H1 (cell line): Measurements from ENCODE around the gene FITM1. TPM values are rescaled to one million over a fixed set of nuclear protein-coding genes. Genes with fewer than 3 reads are reported as not detected.
A peak's percentile ranks its signal among the peaks of the same experiment; 100 is the strongest.

Source experiments
- CTCF ChIA-PET: fragments of 300-600 bp; sonication (Branson Sonifier 250); formaldehyde crosslinking; loops from one replicate; lab custom pipeline; 2021; ENCODE audit not compliant: partially characterized antibody; lab: Charles Lee
- POLR2A ChIA-PET: fragments of 300-600 bp; sonication (Branson Sonifier 250); formaldehyde crosslinking; loops from one replicate; lab custom pipeline; 2021; ENCODE audit warnings: inconsistent platforms; ENCODE audit not compliant: partially characterized antibody; lab: Charles Lee
- DNase-seq, 2 experiments: peaks; one replicate each; pipeline versions ENCODE4 v3.0.0 to v3.0.0-alpha.2; 2010 to 2022; ENCODE audit warnings: low spot score in 2 of 2, low read depth in 1 of 2, mixed read lengths in 1 of 2
- FAIRE-seq: peaks from 2 replicates; lab custom pipeline; 2011; peaks lifted over from hg19 to GRCh38; lab: Jason Lieb, UNC
- H2AFZ ChIP-seq: 2 replicates; pipeline ENCODE4 v1.8.1; 2012; ENCODE audit warnings: low read length, inconsistent platforms
- H2AK5ac ChIP-seq: 2 replicates; pipeline ENCODE4 v1.6.1; 2013; ENCODE audit warnings: low read depth, low read length
- H2BK120ac ChIP-seq: replicated peaks from 2 replicates; pipeline ENCODE3; 2013; ENCODE audit warnings: low read depth, low read length, inconsistent platforms
- H2BK12ac ChIP-seq: 2 replicates; pipeline ENCODE4 v1.6.1; 2013; ENCODE audit warnings: low read depth, low read length
- H2BK15ac ChIP-seq: 2 replicates; pipeline ENCODE4 v1.6.1; 2013; ENCODE audit warnings: low read length
- H2BK20ac ChIP-seq: 2 replicates; pipeline ENCODE4 v1.6.1; 2013; ENCODE audit warnings: low read length
- H2BK5ac ChIP-seq: 2 replicates; pipeline ENCODE4 v1.6.1; 2013; ENCODE audit warnings: low read depth, low read length
- H3K14ac ChIP-seq: 2 replicates; pipeline ENCODE4 v1.6.1; 2013; ENCODE audit warnings: inconsistent platforms; ENCODE audit not compliant: insufficient read length
- H3K18ac ChIP-seq: 2 replicates; pipeline ENCODE4 v1.6.1; 2013; ENCODE audit warnings: low read length; ENCODE audit errors: extremely low read depth
- H3K23ac ChIP-seq: 2 replicates; pipeline ENCODE4 v1.6.1; 2013; ENCODE audit warnings: inconsistent platforms; ENCODE audit not compliant: insufficient read length
- H3K23me2 ChIP-seq: 2 replicates; pipeline ENCODE4 v1.6.1; 2013; ENCODE audit warnings: low read depth, low read length
- H3K27ac ChIP-seq: 2 replicates; pipeline ENCODE4 v1.6.1; 2011; ENCODE audit warnings: low read depth, low read length, inconsistent platforms
- H3K27me3 ChIP-seq, 4 experiments: replicated peaks in 1 of 4; 1 replicate in 1 of 4; 2 replicates in 3 of 4; pipeline versions ENCODE4 v1.6.1 to v1.8.1; 2011 to 2013; ENCODE audit warnings: low read length in 3 of 4, mild to moderate bottlenecking in 3 of 4, inconsistent platforms in 2 of 4, mixed read lengths in 2 of 4, moderate library complexity in 1 of 4; ENCODE audit not compliant: control insufficient read depth in 3 of 4, insufficient read depth in 3 of 4; ENCODE audit errors: extremely low read depth in 1 of 4
- H3K36me3 ChIP-seq, 4 experiments: 2 replicates each; pipeline versions ENCODE4 v1.6.1 to v1.8.1; 2011 to 2013; ENCODE audit warnings: mild to moderate bottlenecking in 4 of 4, low read length in 3 of 4, moderate library complexity in 2 of 4, control low read depth in 1 of 4, inconsistent platforms in 1 of 4; ENCODE audit not compliant: insufficient read depth in 4 of 4, control insufficient read depth in 2 of 4
- H3K4ac ChIP-seq: replicated peaks from 2 replicates; pipeline ENCODE3; 2013; ENCODE audit warnings: low read length, low read depth, mixed read lengths, inconsistent platforms; ENCODE audit not compliant: insufficient read length
- H3K4me1 ChIP-seq, 4 experiments: replicated peaks in 1 of 4; 1 replicate in 1 of 4; 2 replicates in 3 of 4; pipeline versions ENCODE4 v1.6.1 to v1.8.1; 2011 to 2013; ENCODE audit warnings: low read length in 3 of 4, inconsistent platforms in 2 of 4, mixed read lengths in 1 of 4; ENCODE audit not compliant: insufficient read depth in 4 of 4, control insufficient read depth in 3 of 4
- H3K4me2 ChIP-seq, 2 experiments: 2 replicates each; pipeline versions ENCODE4 v1.6.1 to v1.8.1; 2011 to 2013; ENCODE audit warnings: low read depth in 2 of 2, low read length in 2 of 2, control low read depth in 1 of 2, inconsistent platforms in 1 of 2, mild to moderate bottlenecking in 1 of 2; ENCODE audit not compliant: insufficient read depth in 1 of 2
- H3K4me3 ChIP-seq, 4 experiments: fragments of 200-600, 300-600 bp in 1 of 4; sonication (generic), shearing (Covaris generic), sonication (Bioruptor Twin) in 1 of 4; 2 replicates each; pipeline versions ENCODE4 v1.5.1 to v1.8.1; 2011 to 2016; ENCODE audit warnings: low read length in 4 of 4, low read depth in 3 of 4, control low read depth in 2 of 4, inconsistent platforms in 2 of 4, mild to moderate bottlenecking in 2 of 4, mixed read lengths in 1 of 4, moderate library complexity in 1 of 4; ENCODE audit not compliant: insufficient read depth in 2 of 4; ENCODE audit errors: extremely low read depth in 1 of 4
- H3K56ac ChIP-seq: replicated peaks from 2 replicates; pipeline ENCODE3; 2013; ENCODE audit warnings: low read depth, mild to moderate bottlenecking, mixed read lengths, low read length, inconsistent platforms; ENCODE audit not compliant: insufficient read length
- H3K79me1 ChIP-seq: 2 replicates; pipeline ENCODE4 v1.6.1; 2013; ENCODE audit warnings: low read depth, low read length, control low read depth
- H3K79me2 ChIP-seq, 2 experiments: 2 replicates each; pipeline versions ENCODE4 v1.6.1 to v1.8.1; 2012 to 2013; ENCODE audit warnings: low read length in 2 of 2, mild to moderate bottlenecking in 2 of 2, inconsistent platforms in 1 of 2; ENCODE audit not compliant: insufficient read depth in 2 of 2, control insufficient read depth in 1 of 2
- H3K9ac ChIP-seq, 4 experiments: replicated peaks in 1 of 4; 1 replicate in 1 of 4; 2 replicates in 3 of 4; pipeline versions ENCODE4 v1.6.1 to v1.8.1; 2011 to 2013; ENCODE audit warnings: low read depth in 3 of 4, low read length in 3 of 4, control low read depth in 2 of 4, mild to moderate bottlenecking in 2 of 4, moderate library complexity in 2 of 4, inconsistent platforms in 1 of 4; ENCODE audit errors: extremely low read depth in 1 of 4
- H3K9me3 ChIP-seq, 2 experiments: 2 replicates each; pipeline versions ENCODE4 v1.6.1 to v1.8.1; 2012 to 2013; ENCODE audit warnings: mild to moderate bottlenecking in 2 of 2, moderate library complexity in 2 of 2, control low read depth in 1 of 2, inconsistent platforms in 1 of 2, low read depth in 1 of 2, low read length in 1 of 2, mixed read lengths in 1 of 2; ENCODE audit not compliant: insufficient read depth in 2 of 2
- H4K20me1 ChIP-seq, 2 experiments: replicated peaks in 1 of 2; 2 replicates each; pipeline versions ENCODE3 to v1.8.1; 2011 to 2013; ENCODE audit warnings: inconsistent platforms in 2 of 2, low read length in 2 of 2, mild to moderate bottlenecking in 1 of 2; ENCODE audit not compliant: insufficient read depth in 2 of 2, control insufficient read depth in 1 of 2
- H4K5ac ChIP-seq: 2 replicates; pipeline ENCODE4 v1.6.1; 2013; ENCODE audit warnings: low read length, low read depth, mixed read lengths, inconsistent platforms; ENCODE audit not compliant: insufficient read length
- H4K8ac ChIP-seq: 2 replicates; pipeline ENCODE4 v1.8.0; 2013; ENCODE audit warnings: mild to moderate bottlenecking, moderate library complexity, low read length, inconsistent platforms; ENCODE audit not compliant: insufficient read depth; ENCODE audit errors: extremely low read depth
- H4K91ac ChIP-seq: replicated peaks from 2 replicates; pipeline ENCODE3; 2013; ENCODE audit warnings: low read length, mixed read lengths, inconsistent platforms; ENCODE audit not compliant: insufficient read length
- CHD1 ChIP-seq: IDR thresholded peaks from 2 replicates; pipeline ENCODE4 v1.6.1; 2012; ENCODE audit warnings: low read depth, low read length, improper control_type of control experiment
- GABPA ChIP-seq: IDR thresholded peaks from 2 replicates; pipeline ENCODE4 v1.6.1; 2011; ENCODE audit warnings: mild to moderate bottlenecking, low read length, moderate library complexity, borderline replicate concordance; ENCODE audit not compliant: insufficient read depth
- HDAC2 ChIP-seq, 2 experiments: fragments of 300-600 bp in 1 of 2; sonication (generic) in 1 of 2; IDR thresholded peaks; 2 replicates each; pipeline ENCODE4 v1.6.1; 2011 to 2012; ENCODE audit warnings: low read depth in 2 of 2, low read length in 2 of 2, mild to moderate bottlenecking in 2 of 2, moderate library complexity in 2 of 2, borderline replicate concordance in 1 of 2, inconsistent platforms in 1 of 2
- JUN ChIP-seq: IDR thresholded peaks from 2 replicates; pipeline ENCODE4 v1.6.1; 2011; ENCODE audit warnings: low read depth, mild to moderate bottlenecking, improper control_type of control experiment, low read length
- NRF1 ChIP-seq: IDR thresholded peaks from 2 replicates; pipeline ENCODE4 v1.6.1; 2011; ENCODE audit warnings: mild to moderate bottlenecking, low read depth, low read length, improper control_type of control experiment
- RFX5 ChIP-seq: IDR thresholded peaks from 2 replicates; pipeline ENCODE4 v1.6.1; 2011; ENCODE audit warnings: low read depth, low read length, improper control_type of control experiment, borderline replicate concordance
- RNF2 ChIP-seq: fragments of 200-900, 300-1000 bp; sonication (generic); IDR thresholded peaks from 2 replicates; pipeline ENCODE4 v1.7.1; 2016; ENCODE audit warnings: borderline replicate concordance, low read depth, mild to moderate bottlenecking, antibody characterized with exemption, low read length; ENCODE audit not compliant: poor library complexity, severe bottlenecking; ENCODE audit errors: missing control alignments
- SP1 ChIP-seq: IDR thresholded peaks from 2 replicates; pipeline ENCODE4 v1.6.1; 2011; ENCODE audit warnings: low read depth, low read length
- TCF12 ChIP-seq: IDR thresholded peaks from 2 replicates; pipeline ENCODE4 v1.6.1; 2011; ENCODE audit warnings: low read depth, mild to moderate bottlenecking, low read length
- YY1 ChIP-seq: IDR thresholded peaks from 2 replicates; pipeline ENCODE4 v1.6.1; 2011; ENCODE audit warnings: low read depth, mild to moderate bottlenecking, low read length
- WGBS, 2 experiments: shearing (Covaris generic) in 1 of 2; methylation state at CpG; one replicate each; pipeline versions ENCODE4 v1.1.6 to v1.1.7; 2013 to 2015; ENCODE audit warnings: low lambda C conversion rate in 2 of 2, mixed read lengths in 2 of 2, inconsistent platforms in 1 of 2, low coverage in 1 of 2, missing lambda C conversion rate in 1 of 2; ENCODE audit not compliant: insufficient replicate concordance in 2 of 2, insufficient coverage in 1 of 2, insufficient read length in 1 of 2; ENCODE audit errors: extremely low coverage in 1 of 2, missing lambda C conversion rate in 1 of 2; 5-methylcytosine and 5-hydroxymethylcytosine counted together
- polyA plus RNA-seq, 7 experiments: library from polyadenylated mRNA; depleted of rRNA in 3 of 7; stranded (reverse) in 5 of 7; unstranded in 2 of 7; fragments of >200 nt in 5 of 7; fragments of 200-250 nt in 2 of 7; gene quantifications; 1 replicate in 5 of 7; 2 replicates in 1 of 7; 4 replicates in 1 of 7; pipeline versions ENCODE4 v1.2.1 to v1.2.3, GENCODE V29; 2011 to 2013; ENCODE audit warnings: missing spikeins in 2 of 7, mixed read lengths in 2 of 7
- total RNA-seq: library from RNA; stranded (reverse); fragmentation: NEBNext Ultra II Directional; extraction: Animal tissue kit (Norgen Biotek cat#: 25700); gene quantifications from 2 replicates; pipeline ENCODE4 v1.2.1, GENCODE V29; 2021

FITM1 gene
- total and polyA plus RNA-seq, 2 of the 8 experiments (the other 6 are each of a cell fraction or from before 2014, with no cell fraction given) = 0.53 to 0.76 TPM

- POLR2A ChIA-PET = interaction anchor here (0.8 to 23.9 kb wide), 32 partner anchors 11 to 544 kb away, joined by 3 to 626 read pairs (median 8); partner anchors contain the start of genes CARMIL3, CPNE6, DCAF11 and DHRS4L2
- Histone ChIP-seq H3K9ac (peak within 1 kb of the TSS; percentile 87 to 95 (median 90)), H3K14ac (no peak within 1 kb of the TSS), H3K27me3 (no peaks in the 10 kb centered on the region), H3K27ac (peak within 1 kb of the TSS; percentile 89), H2BK15ac (peak within 1 kb of the TSS; percentile 99; the same call in 1 of the 2 replicates), H2BK5ac (peak within 1 kb of the TSS; percentile 99), H3K4me2 (peak within 1 kb of the TSS; percentile 88 to 91), H3K79me1 (peaks cover 5% of the 10 kb centered on the region), H2BK120ac (peak within 1 kb of the TSS; percentile 86), H3K18ac (peak within 1 kb of the TSS; percentile 100), H4K91ac (peak within 1 kb of the TSS; percentile 93), H2BK20ac (peak within 1 kb of the TSS; percentile 99), H3K4ac (peak within 1 kb of the TSS; percentile 96), H3K23me2 (peaks cover 8% of the 10 kb centered on the region), H4K20me1 (peaks cover 4 to 9% of the 10 kb centered on the region in 2 experiments), H3K23ac (peak within 1 kb of the TSS; percentile 19), H3K9me3 (no peaks in the 10 kb centered on the region), H4K8ac (peak within 1 kb of the TSS; percentile 97), H3K36me3 (peaks cover 3 to 21% (median 10%) of the 10 kb centered on the region in 4 experiments; a peak in 6 of 8 replicates), H3K4me1 (peaks cover 5 to 13% (median 9%) of the 10 kb centered on the region in 4 experiments), H2BK12ac (peak within 1 kb of the TSS; percentile 99), H2AK5ac (peak within 1 kb of the TSS; percentile 100), H3K56ac (peak within 1 kb of the TSS; percentile 97), H3K79me2 (peaks cover 0 to 21% of the 10 kb centered on the region in 2 experiments; a peak in 2 of 4 replicates), H2AFZ (peak within 1 kb of the TSS; percentile 98), H3K4me3 (peak within 1 kb of the TSS; percentile 60 to 96 (median 84)), H4K5ac (peak within 1 kb of the TSS; percentile 82)
- FAIRE-seq (no peak), DNase-seq (peak; percentile 93 to 95)
- 2% methylated on average over 33 of the region's 68 CpGs; no CpG with 5 or more reads in 1 of the 2 experiments for WGBS, 2 experiments
- CTCF ChIA-PET = interaction anchor here (0.6 to 12.8 kb wide), 9 partner anchors 10 to 69 kb away, joined by 3 to 316 read pairs (median 8); partner anchors contain the start of genes CARMIL3, CPNE6, DCAF11 and NRL
- TF ChIP-seq RFX5 (no peak), SP1 (no peak), GABPA (no peak), TCF12 (no peak), YY1 (peak; percentile 61; the same call in 1 of the 2 replicates), RNF2 (no peak), JUN (no peak), HDAC2 (IDR thresholded peaks at IDR 0.05; ENCODE audit: borderline replicate concordance in 1 of 2, low read depth in 2 of 2, low read length in 2 of 2) (no peak), NRF1 (no peak), CHD1 (no peak)
Measured at GRCh38 chr14:24093901-24094840, 36.3 kb upstream of the FITM1 start, which contains the start of gene PCK2. TSS of gene PCK2 (plus strand) at chr14:24094311. CDS start at chr14:24094406, 95 bp downstream.
